ENCODE results near the gene ETV5. TPM values are rescaled to one million over a fixed set of nuclear protein-coding genes. Genes with fewer than 3 reads are reported as not detected.

Gene ETV5
- total and polyA plus RNA-seq, 9 of the 15 experiments (the other 6 are each of a cell fraction or from before 2014, with no cell fraction given) = 9.2 to 25.9 (median 15.9) TPM

DNA sequence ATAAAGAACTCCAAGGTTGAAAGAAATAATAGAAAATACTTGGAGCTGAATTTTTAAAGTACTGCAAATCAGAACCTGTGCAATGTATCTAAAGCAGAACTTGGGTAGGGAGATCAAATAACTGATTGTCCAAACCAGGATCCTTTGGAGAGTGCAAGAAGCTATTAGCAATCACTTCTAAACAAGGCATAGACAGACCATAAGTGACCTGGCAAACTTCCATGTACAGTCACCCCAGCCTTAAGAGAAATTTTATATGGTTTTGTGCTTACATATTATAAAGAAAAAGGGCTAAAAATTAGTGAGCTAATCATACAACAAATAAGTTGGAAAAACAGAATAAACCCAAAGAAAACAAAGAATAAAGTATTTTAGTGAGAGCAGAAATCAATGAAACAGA lies 35.2 kb downstream of the ETV5 start (continued):
- TF ChIP-seq CHAMP1 (IDR thresholded peaks at IDR 0.05) = no peak

GRCh38 chr3:186070996-186071395 lies 37.9 kb downstream of the ETV5 start:
- ChIA-PET POLR2A (interaction anchor here (0.9 to 1.2 kb wide), 2 partner anchors 8 to 20 kb away, joined by 3 read pairs; no protein-coding TSS in a partner anchor), CTCF (ENCODE audit: low intra/inter-chr PET ratio) (no interaction called here)
- TF ChIP-seq SMARCA5 (IDR thresholded peaks at IDR 0.05) (no peak), CREB3 (tag; conservative IDR thresholded peaks at IDR 0.05; ENCODE audit: low read depth) (no peak), GTF3C2 (IDR thresholded peaks at IDR 0.05; ENCODE audit: borderline replicate concordance, extremely low read depth, insufficient read length) (no peak)
- H3K27me3 ChIP-seq (ENCODE audit: control insufficient read depth in 2 of 2, insufficient read depth in 2 of 2, low read length in 2 of 2) = no peaks in the 10 kb centered on the region
- 77% methylated on average over 9 of the region's 9 CpGs for WGBS (ENCODE audit: insufficient coverage, low coverage, missing lambda C conversion rate)
- FAIRE-seq (no peak), ATAC-seq (no peak), DNase-seq (ENCODE audit: extremely low read depth in 1 of 4, low spot score in 3 of 4) (no peak)
- intact Hi-C loops (cut with micrococcal nuclease) = no loop called here
- H3K27ac ChIP-seq (ENCODE audit: extremely low read depth, low read depth, low read length) = no peak overlapping the region
- no peak overlapping the region for H3K4me3 ChIP-seq
- H3K9ac ChIP-seq (ENCODE audit: insufficient read depth in 1 of 2, low read depth in 2 of 2, low read length in 2 of 2) = no peak overlapping the region
- no peaks in the 10 kb centered on the region for H3K9me1 ChIP-seq (ENCODE audit: control insufficient read depth, insufficient read depth, low read length)
- H3K79me2 ChIP-seq (ENCODE audit: control insufficient read depth, insufficient read depth, low read length) = no peaks in the 10 kb centered on the region
- no peak overlapping the region for H3K4me2 ChIP-seq (ENCODE audit: insufficient read depth, low read length)
- H3K36me3 ChIP-seq (ENCODE audit: control insufficient read depth, insufficient read depth, low read length) = no peaks in the 10 kb centered on the region
- 0 out of 2 replicates have a peak, but pooled peaks cover 2% of the 10 kb centered on the region for H3K9me3 ChIP-seq (replicated peaks; ENCODE audit: control insufficient read depth, insufficient read depth, low read depth, low read length)
- no peaks in the 10 kb centered on the region for H4K20me1 ChIP-seq (replicated peaks; ENCODE audit: control insufficient read depth, insufficient read depth, low read length)
- in situ Hi-C loops (cut with MboI) = loop anchor here (25.0 kb wide), 1 partner anchor 1409 kb away; no protein-coding TSS in a partner anchor
- BruUV-seq (replicated peaks) = no TSS peak
- no peaks in the 10 kb centered on the region for H3K4me1 ChIP-seq (replicated peaks in 1 of 2; ENCODE audit: control insufficient read depth in 2 of 2, insufficient read depth in 2 of 2, low read length in 2 of 2)
- no peak overlapping the region for H2AFZ ChIP-seq (ENCODE audit: low read depth, low read length)

Measured in K562 (cell line).